ENCODE measurements around the gene PHF19. TPM values are rescaled to one million over a fixed set of nuclear protein-coding genes. Genes with fewer than 3 reads are reported as not detected.

The PHF19 gene
- total RNA-seq, 2 donors from 2014 or later, result 236 to 258 TPM

- Mint-ChIP-seq H3K9me3 (no peaks in the 10 kb centered on the region), H3K27ac (peak overlapping the region; percentile 97), H3K36me3 (ENCODE audit: low read depth) (peaks cover 33% of the 10 kb centered on the region), H3K27me3 (no peaks in the 10 kb centered on the region), H3K4me1 (peaks cover 36% of the 10 kb centered on the region), H3K4me3 (peak overlapping the region; percentile 89)
- peak; percentile 70 for ATAC-seq (replicated peaks)
Observed at GRCh38 chr9:120891245-120891883, 14.4 kb upstream of the PHF19 start.

DNA sequence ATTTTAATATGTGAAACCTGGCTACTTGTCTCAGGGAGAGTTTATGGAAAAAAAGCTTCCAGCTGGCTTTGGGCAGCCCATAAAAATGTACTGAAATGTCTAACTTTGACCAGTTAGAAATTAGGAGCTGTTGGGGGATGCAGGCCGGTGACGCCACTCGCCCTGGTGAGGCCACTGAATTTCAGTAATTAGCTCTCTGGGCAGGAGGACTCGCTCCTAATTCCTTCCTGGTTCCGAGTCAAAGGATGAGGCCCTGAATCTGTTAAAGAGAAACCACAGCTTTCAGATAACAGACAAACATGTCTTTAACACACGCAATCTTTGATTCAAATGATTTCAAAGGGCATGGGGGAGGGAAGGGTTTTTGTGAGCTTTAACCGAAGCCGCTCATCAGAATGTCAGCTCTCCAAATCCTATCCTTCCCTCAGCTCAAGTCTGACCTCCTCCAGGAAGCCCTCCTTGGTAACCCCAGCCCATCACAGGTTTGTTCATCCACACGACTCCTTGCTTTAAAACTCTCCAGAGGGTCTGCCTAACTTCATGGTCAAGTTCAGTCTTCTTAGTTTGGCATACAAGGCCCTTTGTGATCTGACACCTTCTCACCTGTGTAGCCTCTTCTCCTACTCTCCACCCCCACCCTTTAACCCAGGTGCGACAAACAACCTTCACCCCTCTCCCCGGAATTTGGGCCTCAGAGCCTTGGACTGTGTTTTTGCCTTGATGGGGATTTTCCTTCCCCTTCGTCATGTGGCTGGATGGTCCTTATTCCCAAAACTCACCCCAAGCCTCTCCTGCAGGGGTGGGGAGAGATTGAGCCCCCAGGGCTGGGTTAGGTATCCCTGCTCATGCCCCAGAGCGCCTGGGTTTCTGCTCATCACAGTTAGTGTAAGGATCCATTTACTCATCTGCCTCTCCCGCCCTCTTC, 13.6 kb upstream of the PHF19 start:
- peak overlapping the region; percentile 97 for H3K27ac Mint-ChIP-seq
- H3K9me3 Mint-ChIP-seq, result no peaks in the 10 kb centered on the region
- H3K36me3 Mint-ChIP-seq (ENCODE audit: low read depth), result peaks cover 37% of the 10 kb centered on the region
- peak; percentile 4 for ATAC-seq (replicated peaks)
- H3K4me1 Mint-ChIP-seq, result peaks cover 43% of the 10 kb centered on the region
- peak overlapping the region; percentile 89 for H3K4me3 Mint-ChIP-seq
- no peaks in the 10 kb centered on the region for H3K27me3 Mint-ChIP-seq

DNA sequence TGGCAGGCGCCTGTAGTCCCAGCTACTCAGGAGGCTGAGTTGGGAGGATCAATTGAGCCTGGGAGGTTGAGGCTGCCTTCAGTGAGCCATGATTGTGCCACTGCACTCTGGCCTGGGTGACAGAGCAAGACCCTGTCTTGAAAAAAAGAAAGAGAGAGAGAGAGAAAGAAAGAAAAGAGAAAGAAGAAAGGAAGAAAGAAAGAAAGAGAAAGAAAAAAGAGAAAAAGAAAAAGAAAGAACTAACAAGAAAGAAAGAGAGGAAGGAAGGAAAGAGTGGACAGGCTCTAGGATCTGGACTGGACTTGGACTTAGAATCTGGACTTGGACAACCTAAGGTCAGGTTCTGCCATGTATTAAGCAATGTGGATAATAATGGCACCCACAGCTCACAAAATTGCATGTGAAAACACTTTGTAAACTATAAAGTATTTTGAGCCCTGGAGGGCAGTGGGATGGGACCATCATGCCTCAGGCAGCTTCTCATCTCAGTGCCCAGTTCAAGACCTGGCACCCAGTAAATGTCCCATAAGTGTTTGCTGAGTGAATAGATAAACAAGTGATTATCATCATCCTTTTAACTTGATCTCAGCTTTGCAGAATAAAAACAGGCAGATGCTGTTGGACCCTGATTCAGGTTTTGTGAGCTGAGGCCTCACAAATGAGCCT, 12.8 kb upstream of the PHF19 start:
- no peaks in the 10 kb centered on the region for H3K9me3 Mint-ChIP-seq
- no peak for ATAC-seq (replicated peaks)
- H3K27me3 Mint-ChIP-seq, result no peaks in the 10 kb centered on the region
- H3K36me3 Mint-ChIP-seq (ENCODE audit: low read depth), result peaks cover 37% of the 10 kb centered on the region
- peak overlapping the region; percentile 97 for H3K27ac Mint-ChIP-seq
- peak overlapping the region; percentile 89 for H3K4me3 Mint-ChIP-seq
- H3K4me1 Mint-ChIP-seq, result peaks cover 43% of the 10 kb centered on the region

- Mint-ChIP-seq H3K4me1 (peaks cover 46% of the 10 kb centered on the region), H3K4me3 (peak overlapping the region; percentile 89), H3K27me3 (no peaks in the 10 kb centered on the region), H3K9me3 (no peaks in the 10 kb centered on the region), H3K27ac (peak overlapping the region; percentile 97), H3K36me3 (ENCODE audit: low read depth) (peaks cover 37% of the 10 kb centered on the region)
- ATAC-seq (replicated peaks), result no peak
Observed at GRCh38 chr9:120888626-120889025, 11.6 kb upstream of the PHF19 start.

DNA sequence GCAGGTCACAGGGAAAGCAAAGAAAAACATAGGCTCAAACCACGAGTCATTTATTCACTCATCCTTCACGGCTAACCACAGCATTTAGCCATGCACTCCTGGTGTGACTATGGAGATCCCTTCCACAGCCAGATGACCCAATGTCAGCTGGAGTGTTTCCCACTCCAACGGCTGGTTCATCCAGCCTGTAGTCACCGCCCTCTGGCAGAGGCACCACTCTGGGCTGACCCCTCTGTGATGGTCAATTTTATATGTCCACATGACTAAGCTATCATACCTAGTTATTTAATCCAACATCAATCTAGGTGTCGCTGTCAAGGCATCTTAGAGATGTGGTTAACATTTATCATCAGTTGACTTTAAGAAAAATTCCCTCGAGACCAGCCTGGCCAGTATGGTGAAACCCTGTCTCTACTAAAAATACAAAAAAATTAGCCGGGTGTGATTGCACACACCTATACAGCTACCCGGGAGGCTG, 9.5 kb upstream of the PHF19 start:
- H3K4me1 Mint-ChIP-seq, result peaks cover 42% of the 10 kb centered on the region
- peaks cover 27% of the 10 kb centered on the region for H3K36me3 Mint-ChIP-seq (ENCODE audit: low read depth)
- H3K27me3 Mint-ChIP-seq, result no peaks in the 10 kb centered on the region
- H3K4me3 Mint-ChIP-seq, result no peak overlapping the region
- H3K9me3 Mint-ChIP-seq, result no peaks in the 10 kb centered on the region
- peak overlapping the region; percentile 50 for H3K27ac Mint-ChIP-seq
- peak; percentile 39 for ATAC-seq (replicated peaks)

DNA sequence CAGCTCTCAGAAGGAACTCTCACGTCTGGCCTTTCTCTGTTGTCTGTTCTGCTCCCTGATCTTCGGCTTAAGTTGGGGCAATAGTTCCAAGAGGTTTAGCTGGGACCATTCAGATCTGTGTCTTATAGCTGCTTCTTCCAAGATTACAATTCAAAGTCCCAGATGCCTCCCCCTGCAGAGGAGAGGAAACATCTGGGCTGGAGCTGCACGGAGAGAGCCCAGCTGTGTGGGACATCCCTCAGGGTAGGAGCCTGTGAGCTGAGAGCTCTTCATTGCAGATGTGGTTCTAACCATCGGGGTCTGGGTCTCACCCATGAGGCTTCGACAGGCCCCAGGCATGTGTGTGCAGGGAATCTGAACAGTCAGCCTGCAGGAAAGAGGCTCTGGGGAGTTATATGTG, 9.0 kb upstream of the PHF19 start:
- ATAC-seq (replicated peaks), result no peak
- no peaks in the 10 kb centered on the region for H3K9me3 Mint-ChIP-seq
- no peak overlapping the region for H3K4me3 Mint-ChIP-seq
- peak overlapping the region; percentile 83 for H3K27ac Mint-ChIP-seq
- H3K36me3 Mint-ChIP-seq (ENCODE audit: low read depth), result peaks cover 22% of the 10 kb centered on the region
- no peaks in the 10 kb centered on the region for H3K27me3 Mint-ChIP-seq
- H3K4me1 Mint-ChIP-seq, result peaks cover 40% of the 10 kb centered on the region

GRCh38 chr9:120885457-120885856, 8.5 kb upstream of the PHF19 start:
- Mint-ChIP-seq H3K9me3 (no peaks in the 10 kb centered on the region), H3K27me3 (no peaks in the 10 kb centered on the region), H3K36me3 (ENCODE audit: low read depth) (peaks cover 17% of the 10 kb centered on the region), H3K4me1 (peaks cover 35% of the 10 kb centered on the region), H3K4me3 (no peak overlapping the region), H3K27ac (peak overlapping the region; percentile 83)
- no peak for ATAC-seq (replicated peaks)

DNA sequence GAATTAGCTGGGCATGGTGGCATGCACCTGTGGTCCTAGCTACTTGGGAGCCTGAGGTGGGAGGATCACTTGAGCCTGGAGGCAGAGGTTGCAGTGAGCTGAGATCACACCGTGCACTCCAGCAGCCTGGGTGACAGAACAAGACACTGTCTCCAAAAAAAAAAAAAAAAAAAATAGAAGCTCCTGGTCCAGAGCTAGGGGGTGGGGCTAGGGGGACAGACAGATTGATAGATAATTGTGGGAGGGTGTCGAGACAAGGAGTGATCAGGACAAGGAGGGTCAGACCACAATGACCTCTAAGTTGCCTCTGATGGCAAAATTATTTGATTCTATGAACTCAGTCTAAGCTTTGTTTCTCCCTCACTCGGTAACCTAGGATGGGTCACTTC, 6.6 kb upstream of the PHF19 start:
- no peaks in the 10 kb centered on the region for H3K27me3 Mint-ChIP-seq
- peak overlapping the region; percentile 76 for H3K27ac Mint-ChIP-seq
- no peak for ATAC-seq (replicated peaks)
- H3K4me1 Mint-ChIP-seq, result peaks cover 38% of the 10 kb centered on the region
- H3K9me3 Mint-ChIP-seq, result no peaks in the 10 kb centered on the region
- H3K36me3 Mint-ChIP-seq (ENCODE audit: low read depth), result peaks cover 7% of the 10 kb centered on the region
- peak overlapping the region; percentile 30 for H3K4me3 Mint-ChIP-seq

DNA sequence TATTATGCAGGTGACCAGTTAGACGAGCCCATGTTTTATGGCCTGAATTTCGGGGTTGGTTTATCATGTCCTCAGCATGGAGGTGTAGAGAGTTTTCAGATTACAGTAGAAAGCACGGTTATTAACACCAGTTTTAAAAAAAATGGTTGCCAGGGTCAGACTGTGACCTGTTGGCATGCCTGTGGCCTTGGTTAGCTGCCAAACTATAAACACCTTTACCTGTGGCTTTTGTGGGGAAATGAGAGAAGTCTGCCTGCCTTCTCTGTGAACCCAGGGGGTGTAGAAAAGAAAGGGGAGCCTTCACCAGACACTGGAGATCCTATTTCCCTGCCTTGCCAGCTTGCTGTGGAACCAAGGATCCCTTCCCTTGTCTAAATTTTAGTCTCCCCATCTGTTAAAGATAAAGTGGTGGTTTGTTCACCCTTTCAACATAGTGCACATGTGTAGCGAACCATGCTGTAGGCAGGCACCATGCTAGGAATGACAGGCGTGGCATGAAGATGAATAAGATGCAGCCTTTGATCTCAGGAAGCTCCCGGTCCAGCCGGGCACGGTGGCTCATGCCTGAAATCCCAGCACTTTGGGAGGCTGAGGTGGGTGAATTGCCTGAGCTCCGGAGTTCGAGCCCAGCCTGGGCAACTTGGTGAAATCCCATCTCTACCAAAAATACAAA, 6.1 kb upstream of the PHF19 start:
- Mint-ChIP-seq H3K27me3 (no peaks in the 10 kb centered on the region), H3K27ac (peak overlapping the region; percentile 41), H3K36me3 (ENCODE audit: low read depth) (peaks cover 12% of the 10 kb centered on the region), H3K4me1 (peaks cover 43% of the 10 kb centered on the region), H3K4me3 (peak overlapping the region; percentile 30), H3K9me3 (no peaks in the 10 kb centered on the region)
- ATAC-seq (replicated peaks), result no peak

DNA sequence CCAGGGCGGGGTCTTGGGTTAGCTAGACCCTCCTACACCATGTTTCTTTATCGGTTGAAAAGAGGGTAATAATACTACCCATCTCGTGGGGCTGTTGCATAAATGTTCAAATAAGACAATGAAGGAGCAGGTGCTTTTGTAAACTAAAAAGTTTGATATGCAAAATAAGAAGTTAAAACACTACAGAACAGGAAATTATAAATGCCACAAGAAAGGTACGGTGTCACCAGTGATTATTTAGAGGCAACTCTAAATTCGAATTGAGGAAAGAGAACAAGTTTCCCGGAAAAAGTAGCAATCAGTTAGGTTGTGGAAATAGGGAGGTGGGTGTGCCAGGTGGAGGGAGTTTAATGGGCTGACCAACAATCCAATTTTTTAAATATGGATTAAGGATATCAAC, 2.5 kb upstream of the PHF19 start:
- Mint-ChIP-seq H3K36me3 (ENCODE audit: low read depth) (peaks cover 40% of the 10 kb centered on the region), H3K4me1 (peaks cover 53% of the 10 kb centered on the region), H3K27ac (peak overlapping the region; percentile 82), H3K9me3 (no peaks in the 10 kb centered on the region), H3K4me3 (peak overlapping the region; percentile 90), H3K27me3 (no peaks in the 10 kb centered on the region)
- no peak for ATAC-seq (replicated peaks)

DNA sequence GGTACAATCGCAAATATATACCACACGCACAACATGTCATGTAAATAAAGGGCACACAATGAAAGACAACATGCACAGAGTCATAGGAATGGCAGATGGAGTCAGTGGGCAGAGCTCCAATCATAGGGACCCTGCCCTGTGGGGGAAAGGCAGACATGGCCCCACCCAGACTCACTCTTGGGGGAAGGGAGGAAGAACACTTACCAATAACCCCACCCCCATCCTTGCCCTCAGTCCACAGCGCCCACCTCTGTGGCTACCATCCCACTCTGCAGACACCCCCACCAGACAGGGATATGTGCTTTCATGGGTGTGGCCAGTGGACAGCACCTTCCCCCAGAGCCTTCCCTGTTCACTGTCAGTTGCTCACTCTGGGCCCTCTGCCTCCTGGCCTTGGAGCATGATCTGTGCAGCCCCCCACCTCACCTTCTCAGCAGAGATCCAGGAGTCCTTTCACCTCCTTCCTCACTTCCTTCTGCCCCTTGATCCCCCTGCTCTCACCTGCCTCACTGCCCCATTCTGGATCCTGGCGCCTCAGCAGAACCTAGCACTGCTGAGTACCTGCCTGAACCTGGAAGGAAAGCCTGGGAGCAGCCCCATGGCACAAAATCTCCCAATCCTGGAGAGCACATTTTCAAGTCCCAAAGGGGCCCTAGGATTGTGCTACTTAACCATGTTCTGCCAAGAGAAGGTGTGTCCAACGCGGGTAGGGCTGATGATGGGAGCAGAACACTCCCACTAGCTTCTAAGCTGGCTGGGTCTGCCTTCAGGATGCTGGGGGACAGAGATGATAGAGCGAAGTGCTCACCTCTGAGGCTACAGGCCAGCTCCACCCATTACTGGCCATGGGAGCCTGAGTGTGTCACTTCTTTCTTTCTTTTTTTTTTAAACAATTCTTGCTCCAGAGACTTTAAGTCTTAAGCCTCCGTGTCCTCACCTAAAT, 1.5 kb upstream of the PHF19 start:
- peak overlapping the region; percentile 82 for H3K27ac Mint-ChIP-seq
- H3K4me1 Mint-ChIP-seq, result peaks cover 53% of the 10 kb centered on the region
- ATAC-seq (replicated peaks), result peak; percentile 34
- peaks cover 49% of the 10 kb centered on the region for H3K36me3 Mint-ChIP-seq (ENCODE audit: low read depth)
- no peaks in the 10 kb centered on the region for H3K9me3 Mint-ChIP-seq
- no peaks in the 10 kb centered on the region for H3K27me3 Mint-ChIP-seq
- H3K4me3 Mint-ChIP-seq, result peak overlapping the region; percentile 90

GRCh38 chr9:120877276-120878034, 467 bp upstream of the PHF19 start:
- Mint-ChIP-seq H3K4me1 (peaks cover 57% of the 10 kb centered on the region), H3K36me3 (ENCODE audit: low read depth) (peaks cover 59% of the 10 kb centered on the region), H3K4me3 (peak overlapping the region; percentile 90), H3K27ac (peak overlapping the region; percentile 82), H3K27me3 (no peaks in the 10 kb centered on the region), H3K9me3 (no peaks in the 10 kb centered on the region)
- ATAC-seq (replicated peaks), result peak; percentile 31
